HepG2 (cell line): ENCODE data around the gene SLC25A22. TPM values are rescaled to one million over a fixed set of nuclear protein-coding genes. Genes with fewer than 3 reads are reported as not detected.
A peak's percentile ranks its signal among the peaks of the same experiment; 100 is the strongest.

Experiments
- CBX1 ChIP-seq: IDR thresholded peaks from one replicate; pipeline ENCODE4 v1.6.1; 2016; ENCODE audit warnings: antibody characterized with exemption, low read depth
- CBX5 ChIP-seq: sonication (generic); formaldehyde crosslinking; IDR thresholded peaks from 2 replicates; pipeline ENCODE4 v1.4.0; 2020; ENCODE audit warnings: missing genetic modification reagents, borderline replicate concordance
- DNMT3B ChIP-seq: conservative IDR thresholded peaks from 2 replicates; pipeline ENCODE4 v1.6.1; 2016; ENCODE audit warnings: missing biosample characterization, control low read depth
- NR3C1 ChIP-seq: sonication (generic); formaldehyde crosslinking; IDR thresholded peaks from 2 replicates; pipeline ENCODE4 v1.4.0; 2020; ENCODE audit warnings: missing genetic modification reagents
- PHB2 ChIP-seq: fragments of 450-650 bp; IDR thresholded peaks from 2 replicates; pipeline ENCODE4 v1.6.1; 2018; ENCODE audit not compliant: partially characterized antibody
- WIZ ChIP-seq: sonication (generic); formaldehyde crosslinking; IDR thresholded peaks from 2 replicates; pipeline ENCODE4 v1.5.1; 2020; ENCODE audit warnings: mild to moderate bottlenecking, missing genetic modification reagents
- ZNF280D ChIP-seq: sonication (generic); formaldehyde crosslinking; IDR thresholded peaks from 2 replicates; pipeline ENCODE4 v1.5.1; 2020; ENCODE audit warnings: mild to moderate bottlenecking, missing genetic modification reagents
- ZNF432 ChIP-seq: sonication (generic); formaldehyde crosslinking; IDR thresholded peaks from 2 replicates; pipeline ENCODE4 v1.5.0; 2020; ENCODE audit warnings: missing genetic modification reagents, mild to moderate bottlenecking, borderline replicate concordance
- ZNF564 ChIP-seq: sonication (generic); formaldehyde crosslinking; IDR thresholded peaks from 2 replicates; pipeline ENCODE4 v1.8.1; 2023; ENCODE audit warnings: mild to moderate bottlenecking, missing genetic modification reagents
- ZNF598 ChIP-seq: sonication (generic); formaldehyde crosslinking; IDR thresholded peaks from 2 replicates; pipeline ENCODE4 v1.5.1; 2020; ENCODE audit warnings: mild to moderate bottlenecking, missing genetic modification reagents, borderline replicate concordance
- polyA plus RNA-seq, 8 experiments: library from polyadenylated mRNA; depleted of rRNA in 3 of 8; stranded (reverse) in 7 of 8; unstranded in 1 of 8; fragments of >200 nt; fragmentation: Illumina TruSeq in 4 of 8; extraction: Trizol in 4 of 8; gene quantifications; 2 replicates each; pipeline versions ENCODE4 v1.2.1 to v1.2.3, GENCODE V29; 2011 to 2016; ENCODE audit warnings: low read depth in 4 of 8, missing spikeins in 1 of 8, mixed read lengths in 1 of 8; ENCODE audit not compliant: insufficient read depth in 1 of 8
- total RNA-seq, 5 experiments: library from RNA; depleted of rRNA; stranded (reverse); fragments of >200 nt; fragmentation: Illumina TruSeq; extraction: Trizol; gene quantifications; 2 replicates each; pipeline ENCODE4 v1.2.3, GENCODE V29; 2016; ENCODE audit warnings: low read depth in 1 of 5
- TF ChIP-seq, protein P1 (sequence below): sonication (generic); formaldehyde crosslinking; IDR thresholded peaks from 2 replicates; pipeline ENCODE4 v1.5.0; 2020; ENCODE audit warnings: mild to moderate bottlenecking, low read depth, missing genetic modification reagents, borderline replicate concordance
- TF ChIP-seq, protein P2 (sequence below): sonication (generic); formaldehyde crosslinking; IDR thresholded peaks from 2 replicates; pipeline ENCODE4 v1.5.0; 2020; ENCODE audit warnings: missing genetic modification reagents, mild to moderate bottlenecking, borderline replicate concordance
- TF ChIP-seq, protein P3 (sequence below): sonication (generic); formaldehyde crosslinking; IDR thresholded peaks from 2 replicates; pipeline ENCODE4 v1.4.0; 2020; ENCODE audit warnings: missing genetic modification reagents, mild to moderate bottlenecking, borderline replicate concordance
- TF ChIP-seq, protein P4 (sequence below): sonication (generic); formaldehyde crosslinking; IDR thresholded peaks from 2 replicates; pipeline ENCODE4 v1.8.0; 2022; ENCODE audit warnings: mild to moderate bottlenecking, missing genetic modification reagents, moderate library complexity
- TF ChIP-seq, protein P5 (sequence below): sonication (generic); formaldehyde crosslinking; IDR thresholded peaks from 2 replicates; pipeline ENCODE4 v1.4.0; 2020; ENCODE audit warnings: mild to moderate bottlenecking, low read depth, missing genetic modification reagents
- TF ChIP-seq, protein P6 (sequence below): sonication (generic); formaldehyde crosslinking; IDR thresholded peaks from 2 replicates; pipeline ENCODE4 v1.8.1; 2022; ENCODE audit warnings: low read depth, mild to moderate bottlenecking, missing genetic modification reagents

Gene SLC25A22
- total and polyA plus RNA-seq, 2 of the 13 experiments (the other 11 are each of a cell fraction or from before 2014, with no cell fraction given) = 12.4 to 19.2 TPM

DNA sequence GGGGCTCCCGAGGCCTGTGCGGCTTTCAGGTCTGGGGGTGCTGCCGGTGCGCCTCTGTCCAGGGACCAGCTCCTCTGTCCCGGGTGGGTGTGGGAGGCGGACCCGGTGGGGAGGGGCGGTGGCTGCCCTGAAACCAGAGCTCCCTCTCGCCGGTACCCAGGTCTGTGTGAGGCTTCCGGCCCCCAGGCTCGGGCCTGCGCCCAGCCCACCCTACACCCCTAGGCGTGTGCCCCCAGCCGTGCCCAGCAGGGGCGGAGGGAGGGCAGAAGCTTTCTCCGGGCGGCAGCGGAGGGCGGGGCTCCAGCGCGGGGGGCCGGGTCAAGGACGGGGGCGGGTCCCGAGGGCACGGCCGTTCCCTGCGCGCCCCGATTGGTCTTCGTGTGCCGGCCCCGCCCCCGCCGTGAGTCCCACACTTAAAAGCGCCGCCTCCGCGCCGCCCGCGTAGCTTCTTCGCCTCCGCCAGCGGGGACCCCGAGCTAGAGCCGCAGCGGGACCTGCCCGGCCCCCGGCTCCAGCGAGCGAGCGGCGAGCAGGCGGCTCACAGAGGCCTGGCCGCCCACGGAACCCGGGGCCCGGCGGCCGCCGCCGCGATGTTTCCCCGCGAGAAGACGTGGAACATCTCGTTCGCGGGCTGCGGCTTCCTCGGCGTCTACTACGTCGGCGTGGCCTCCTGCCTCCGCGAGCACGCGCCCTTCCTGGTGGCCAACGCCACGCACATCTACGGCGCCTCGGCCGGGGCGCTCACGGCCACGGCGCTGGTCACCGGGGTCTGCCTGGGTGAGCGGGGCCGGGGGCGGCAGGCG lies 21.2 kb upstream of the SLC25A22 start (continued):
- TF ChIP-seq, protein P1, sequence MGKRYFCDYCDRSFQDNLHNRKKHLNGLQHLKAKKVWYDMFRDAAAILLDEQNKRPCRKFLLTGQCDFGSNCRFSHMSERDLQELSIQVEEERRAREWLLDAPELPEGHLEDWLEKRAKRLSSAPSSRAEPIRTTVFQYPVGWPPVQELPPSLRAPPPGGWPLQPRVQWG (CRISPR knock-in tag) = no peak
- TF ChIP-seq, protein P2, sequence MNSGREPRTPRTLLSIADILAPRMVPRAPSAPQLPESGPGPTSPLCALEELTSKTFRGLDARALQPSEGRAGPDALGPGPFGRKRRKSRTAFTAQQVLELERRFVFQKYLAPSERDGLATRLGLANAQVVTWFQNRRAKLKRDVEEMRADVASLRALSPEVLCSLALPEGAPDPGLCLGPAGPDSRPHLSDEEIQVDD (CRISPR knock-in tag) = 0 out of 2 replicates have a peak, but pooled peaks have one; percentile 23
- TF ChIP-seq DNMT3B (CRISPR knock-in tag) (no peak), CBX1 (no peak), ZNF564 (CRISPR knock-in tag) (no peak; the same call in 1 of the 2 replicates), ZNF432 (CRISPR knock-in tag) (no peak), ZNF598 (CRISPR knock-in tag) (no peak), PHB2 (no peak), WIZ (no peak), NR3C1 (CRISPR knock-in tag) (no peak), ZNF280D (CRISPR knock-in tag) (no peak), CBX5 (no peak)
- TF ChIP-seq, protein P3, sequence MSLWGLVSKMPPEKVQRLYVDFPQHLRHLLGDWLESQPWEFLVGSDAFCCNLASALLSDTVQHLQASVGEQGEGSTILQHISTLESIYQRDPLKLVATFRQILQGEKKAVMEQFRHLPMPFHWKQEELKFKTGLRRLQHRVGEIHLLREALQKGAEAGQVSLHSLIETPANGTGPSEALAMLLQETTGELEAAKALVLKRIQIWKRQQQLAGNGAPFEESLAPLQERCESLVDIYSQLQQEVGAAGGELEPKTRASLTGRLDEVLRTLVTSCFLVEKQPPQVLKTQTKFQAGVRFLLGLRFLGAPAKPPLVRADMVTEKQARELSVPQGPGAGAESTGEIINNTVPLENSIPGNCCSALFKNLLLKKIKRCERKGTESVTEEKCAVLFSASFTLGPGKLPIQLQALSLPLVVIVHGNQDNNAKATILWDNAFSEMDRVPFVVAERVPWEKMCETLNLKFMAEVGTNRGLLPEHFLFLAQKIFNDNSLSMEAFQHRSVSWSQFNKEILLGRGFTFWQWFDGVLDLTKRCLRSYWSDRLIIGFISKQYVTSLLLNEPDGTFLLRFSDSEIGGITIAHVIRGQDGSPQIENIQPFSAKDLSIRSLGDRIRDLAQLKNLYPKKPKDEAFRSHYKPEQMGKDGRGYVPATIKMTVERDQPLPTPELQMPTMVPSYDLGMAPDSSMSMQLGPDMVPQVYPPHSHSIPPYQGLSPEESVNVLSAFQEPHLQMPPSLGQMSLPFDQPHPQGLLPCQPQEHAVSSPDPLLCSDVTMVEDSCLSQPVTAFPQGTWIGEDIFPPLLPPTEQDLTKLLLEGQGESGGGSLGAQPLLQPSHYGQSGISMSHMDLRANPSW (CRISPR knock-in tag) = no peak
- TF ChIP-seq, protein P4, sequence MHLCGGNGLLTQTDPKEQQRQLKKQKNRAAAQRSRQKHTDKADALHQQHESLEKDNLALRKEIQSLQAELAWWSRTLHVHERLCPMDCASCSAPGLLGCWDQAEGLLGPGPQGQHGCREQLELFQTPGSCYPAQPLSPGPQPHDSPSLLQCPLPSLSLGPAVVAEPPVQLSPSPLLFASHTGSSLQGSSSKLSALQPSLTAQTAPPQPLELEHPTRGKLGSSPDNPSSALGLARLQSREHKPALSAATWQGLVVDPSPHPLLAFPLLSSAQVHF (CRISPR knock-in tag) = no peak
- TF ChIP-seq, protein P5, sequence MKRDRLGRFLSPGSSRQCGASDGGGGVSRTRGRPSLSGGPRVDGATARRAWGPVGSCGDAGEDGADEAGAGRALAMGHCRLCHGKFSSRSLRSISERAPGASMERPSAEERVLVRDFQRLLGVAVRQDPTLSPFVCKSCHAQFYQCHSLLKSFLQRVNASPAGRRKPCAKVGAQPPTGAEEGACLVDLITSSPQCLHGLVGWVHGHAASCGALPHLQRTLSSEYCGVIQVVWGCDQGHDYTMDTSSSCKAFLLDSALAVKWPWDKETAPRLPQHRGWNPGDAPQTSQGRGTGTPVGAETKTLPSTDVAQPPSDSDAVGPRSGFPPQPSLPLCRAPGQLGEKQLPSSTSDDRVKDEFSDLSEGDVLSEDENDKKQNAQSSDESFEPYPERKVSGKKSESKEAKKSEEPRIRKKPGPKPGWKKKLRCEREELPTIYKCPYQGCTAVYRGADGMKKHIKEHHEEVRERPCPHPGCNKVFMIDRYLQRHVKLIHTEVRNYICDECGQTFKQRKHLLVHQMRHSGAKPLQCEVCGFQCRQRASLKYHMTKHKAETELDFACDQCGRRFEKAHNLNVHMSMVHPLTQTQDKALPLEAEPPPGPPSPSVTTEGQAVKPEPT = no peak
- TF ChIP-seq, protein P6, sequence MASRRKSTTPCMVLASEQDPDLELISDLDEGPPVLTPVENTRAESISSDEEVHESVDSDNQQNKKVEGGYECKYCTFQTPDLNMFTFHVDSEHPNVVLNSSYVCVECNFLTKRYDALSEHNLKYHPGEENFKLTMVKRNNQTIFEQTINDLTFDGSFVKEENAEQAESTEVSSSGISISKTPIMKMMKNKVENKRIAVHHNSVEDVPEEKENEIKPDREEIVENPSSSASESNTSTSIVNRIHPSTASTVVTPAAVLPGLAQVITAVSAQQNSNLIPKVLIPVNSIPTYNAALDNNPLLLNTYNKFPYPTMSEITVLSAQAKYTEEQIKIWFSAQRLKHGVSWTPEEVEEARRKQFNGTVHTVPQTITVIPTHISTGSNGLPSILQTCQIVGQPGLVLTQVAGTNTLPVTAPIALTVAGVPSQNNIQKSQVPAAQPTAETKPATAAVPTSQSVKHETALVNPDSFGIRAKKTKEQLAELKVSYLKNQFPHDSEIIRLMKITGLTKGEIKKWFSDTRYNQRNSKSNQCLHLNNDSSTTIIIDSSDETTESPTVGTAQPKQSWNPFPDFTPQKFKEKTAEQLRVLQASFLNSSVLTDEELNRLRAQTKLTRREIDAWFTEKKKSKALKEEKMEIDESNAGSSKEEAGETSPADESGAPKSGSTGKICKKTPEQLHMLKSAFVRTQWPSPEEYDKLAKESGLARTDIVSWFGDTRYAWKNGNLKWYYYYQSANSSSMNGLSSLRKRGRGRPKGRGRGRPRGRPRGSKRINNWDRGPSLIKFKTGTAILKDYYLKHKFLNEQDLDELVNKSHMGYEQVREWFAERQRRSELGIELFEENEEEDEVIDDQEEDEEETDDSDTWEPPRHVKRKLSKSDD (CRISPR knock-in tag) = 0 out of 2 replicates have a peak, but pooled peaks have one; percentile 17
